GM21717 (cell line): ENCODE results near the gene CDC42BPB.

Experiments used
- ATAC-seq: cut with Tn5 transposase; IDR thresholded peaks from one replicate; pipeline ENCODE4 v1.9.1; 2021; ENCODE audit warnings: mild to moderate bottlenecking, moderate library complexity; ENCODE audit not compliant: unreplicated experiment

Gene CDC42BPB

DNA sequence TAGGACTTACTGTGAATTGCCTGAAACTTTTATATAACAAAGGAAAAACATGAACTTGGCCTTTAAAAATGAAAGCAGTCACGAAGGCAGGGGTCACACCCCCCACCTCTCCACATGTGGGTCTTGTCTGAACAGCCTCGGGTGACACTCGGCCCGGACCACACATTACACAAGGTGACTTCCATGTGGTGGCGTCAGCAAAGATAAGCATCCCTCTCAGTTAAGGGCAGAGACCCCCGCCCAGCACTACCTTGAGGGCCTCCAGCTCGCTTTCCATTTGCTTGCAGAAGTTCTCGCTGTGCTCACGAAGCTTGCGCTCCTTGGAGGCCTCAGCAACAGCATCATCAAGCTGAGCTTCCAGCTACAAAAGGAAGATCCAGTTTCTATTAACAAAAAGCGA lies 87.4 kb downstream of the CDC42BPB start:
- ATAC-seq = no peak

DNA sequence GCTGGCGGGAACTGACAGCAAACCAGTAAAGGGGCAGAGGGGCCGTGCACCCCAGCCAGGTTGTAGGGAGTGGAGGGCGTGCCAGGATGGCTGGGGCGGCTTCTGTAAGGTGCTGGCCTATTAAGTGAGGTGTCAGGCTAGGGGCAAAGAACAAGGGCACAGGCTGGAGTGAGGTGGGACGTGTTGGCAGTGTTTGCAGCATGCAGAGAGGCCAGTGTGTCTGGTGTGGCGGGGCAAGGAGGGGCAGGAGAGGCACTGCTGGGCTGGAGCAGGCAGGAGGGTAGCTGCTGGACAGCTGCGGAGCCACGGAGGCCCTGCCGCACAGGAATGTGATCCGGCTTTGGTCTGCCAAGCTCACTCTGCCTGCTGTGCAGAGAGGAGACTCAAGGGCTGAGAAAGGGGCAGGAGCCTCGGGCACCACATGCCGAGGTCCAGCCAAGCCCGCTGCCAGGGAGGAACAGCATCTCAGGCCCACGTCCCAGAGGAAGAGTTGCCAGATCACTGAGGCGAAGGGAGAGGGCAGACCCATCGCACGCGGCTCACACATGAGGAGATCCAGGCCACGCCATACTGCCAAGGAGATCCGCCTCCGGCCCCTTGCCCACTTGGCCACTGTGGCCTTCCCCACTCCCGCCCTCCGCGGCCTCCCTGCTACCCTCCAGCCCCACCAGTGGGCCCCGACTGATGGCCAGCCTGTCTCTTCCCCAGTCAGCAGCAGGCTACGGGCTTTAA lies 88.1 kb downstream of the CDC42BPB start:
- ATAC-seq = no peak

DNA sequence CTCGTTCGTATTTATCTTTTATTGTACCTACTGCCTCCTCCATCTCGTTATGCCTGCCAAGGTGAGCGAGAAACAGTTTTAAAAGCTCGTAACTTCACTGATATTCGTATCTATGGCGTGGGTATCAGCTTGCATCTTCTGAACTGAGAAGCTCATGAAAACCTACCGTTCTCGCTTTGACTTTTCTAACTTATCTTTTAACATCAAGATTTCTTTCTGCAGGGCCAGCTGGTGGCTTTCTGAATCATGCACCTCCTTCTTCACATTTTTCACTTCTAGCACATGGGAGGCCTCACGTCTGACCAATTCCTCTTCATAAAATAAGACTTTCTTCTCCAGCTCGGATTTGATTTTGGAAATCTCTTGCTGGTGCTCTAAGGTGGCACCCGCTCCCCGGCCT lies 89.0 kb downstream of the CDC42BPB start:
- no peak for ATAC-seq

DNA sequence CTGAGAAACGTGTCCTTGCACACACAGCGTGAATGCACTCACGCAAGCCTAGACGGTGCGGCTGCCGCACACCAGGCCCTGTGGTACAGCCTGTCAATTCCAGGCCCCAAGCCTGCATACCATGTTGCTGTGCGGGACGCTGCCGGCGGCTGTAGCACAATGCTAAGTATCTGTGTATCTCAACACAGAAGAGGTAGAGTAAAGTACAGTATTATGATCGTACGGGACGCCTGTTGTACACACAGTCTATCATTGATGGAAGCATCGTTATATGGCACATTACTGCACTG lies 89.9 kb downstream of the CDC42BPB start:
- no peak for ATAC-seq

DNA sequence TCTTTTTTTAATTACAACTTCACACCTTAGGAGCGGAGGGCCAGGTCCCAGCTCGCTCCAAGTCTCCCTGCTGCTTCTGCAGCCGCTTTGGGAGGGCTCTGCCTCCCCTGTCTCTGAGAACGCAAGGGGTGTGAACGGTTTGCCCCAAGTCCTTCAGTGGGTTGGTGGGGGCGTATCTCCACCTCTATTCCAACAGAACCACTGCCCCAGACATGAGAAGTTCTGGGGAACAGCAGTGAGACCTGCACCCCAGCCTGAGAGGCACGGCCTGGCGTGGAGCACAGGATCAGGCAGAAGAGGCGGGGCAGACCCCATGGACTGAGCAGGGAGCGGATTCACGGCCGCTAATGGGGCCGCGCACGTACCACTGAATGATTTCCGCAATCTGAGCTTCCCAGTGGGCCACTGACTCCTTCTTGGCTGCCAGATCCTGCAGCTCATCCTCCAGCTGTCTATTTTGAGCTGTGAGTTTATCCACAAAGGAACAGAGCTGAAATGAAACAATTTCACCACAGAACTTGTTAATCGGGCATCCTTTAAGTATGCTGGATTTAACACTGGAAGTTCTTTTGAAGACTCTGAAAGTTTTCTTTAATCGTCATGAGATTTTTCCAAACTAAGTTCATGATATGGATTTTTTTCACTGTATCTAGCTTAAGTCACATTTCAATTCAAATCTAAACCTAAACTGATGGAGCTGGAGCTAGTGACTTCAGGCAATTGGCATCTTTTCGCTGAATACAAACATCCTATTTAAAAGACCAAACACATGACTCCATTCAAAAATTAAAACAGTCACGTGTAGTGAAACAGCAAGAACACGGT lies 90.5 kb downstream of the CDC42BPB start:
- no peak for ATAC-seq

DNA sequence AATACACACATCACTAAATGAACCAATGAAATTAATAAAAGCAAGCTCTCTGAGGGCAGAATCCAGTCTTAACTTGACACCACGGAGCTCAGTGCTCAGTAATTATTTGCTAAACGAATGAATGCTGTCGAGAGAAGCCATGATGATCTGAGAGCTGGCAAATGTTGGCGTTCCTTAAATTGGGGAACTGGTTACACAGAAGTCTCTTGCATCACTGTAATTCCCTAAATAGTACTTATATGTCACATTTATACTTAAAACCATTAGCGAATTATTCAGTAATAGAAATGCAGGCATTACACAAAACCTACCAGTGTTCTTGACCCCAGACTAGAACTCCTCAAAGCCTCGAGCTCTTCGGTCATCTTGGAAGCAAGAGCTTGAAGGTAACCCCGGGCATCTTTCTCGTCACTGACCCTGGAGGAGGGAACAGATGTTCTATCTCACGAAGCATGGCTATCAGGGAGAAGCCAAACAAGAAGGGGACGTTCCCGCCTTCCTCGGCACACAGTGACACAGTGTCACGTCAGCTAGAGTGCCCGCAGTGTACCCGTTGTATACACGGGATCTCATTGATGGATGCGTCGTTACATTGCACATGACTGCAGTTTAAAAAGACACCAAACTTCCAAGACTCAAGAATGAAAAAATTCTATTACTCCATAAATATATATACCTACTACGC lies 91.2 kb downstream of the CDC42BPB start:
- ATAC-seq = no peak

DNA sequence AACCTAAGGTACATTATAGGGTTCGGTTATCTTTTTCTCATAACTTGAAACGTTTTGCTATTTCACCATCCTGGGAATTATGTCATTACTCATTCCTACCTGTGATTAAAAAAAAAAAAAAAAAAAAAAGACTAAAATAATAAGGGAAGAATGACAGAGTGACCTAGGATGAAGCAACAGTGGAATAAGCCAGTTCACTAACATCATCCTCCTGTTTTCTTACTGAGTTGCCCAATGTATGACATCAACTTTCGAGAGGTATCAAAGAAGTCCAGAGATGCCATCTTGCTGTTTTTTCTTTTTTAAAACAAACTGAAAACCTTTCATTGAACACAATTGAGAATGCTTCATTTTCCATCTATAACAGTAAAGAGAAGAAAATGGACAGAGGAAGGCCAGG lies 92.1 kb downstream of the CDC42BPB start:
- ATAC-seq = no peak

DNA sequence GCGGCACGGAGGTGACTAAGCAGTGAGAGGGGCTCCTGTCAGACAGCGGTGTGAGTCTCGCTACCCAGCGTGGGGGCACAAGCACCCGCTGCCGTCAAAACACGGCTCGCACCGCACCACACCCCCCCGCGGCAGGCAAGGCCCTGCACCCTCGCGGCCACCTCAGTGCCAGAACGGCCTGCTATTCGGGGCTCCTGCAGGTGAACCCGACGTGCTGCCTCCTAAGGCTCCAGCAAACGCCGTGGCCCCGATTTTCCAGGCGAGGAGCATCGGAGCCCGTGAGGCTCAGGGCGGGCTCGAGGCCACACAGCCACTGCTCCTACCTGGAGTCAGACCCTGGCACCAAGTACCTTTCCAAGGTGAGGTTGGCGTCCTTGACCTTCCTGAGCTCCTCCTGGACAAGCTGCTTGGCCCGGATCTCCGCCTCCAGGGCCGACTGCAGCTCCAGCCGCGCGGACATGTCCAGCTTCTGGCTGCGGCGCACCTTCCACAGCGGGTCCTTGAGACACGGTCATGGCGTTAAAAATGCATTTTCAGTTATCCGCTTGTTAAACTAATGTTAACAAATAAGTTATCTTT lies 93.1 kb downstream of the CDC42BPB start:
- no peak for ATAC-seq

DNA sequence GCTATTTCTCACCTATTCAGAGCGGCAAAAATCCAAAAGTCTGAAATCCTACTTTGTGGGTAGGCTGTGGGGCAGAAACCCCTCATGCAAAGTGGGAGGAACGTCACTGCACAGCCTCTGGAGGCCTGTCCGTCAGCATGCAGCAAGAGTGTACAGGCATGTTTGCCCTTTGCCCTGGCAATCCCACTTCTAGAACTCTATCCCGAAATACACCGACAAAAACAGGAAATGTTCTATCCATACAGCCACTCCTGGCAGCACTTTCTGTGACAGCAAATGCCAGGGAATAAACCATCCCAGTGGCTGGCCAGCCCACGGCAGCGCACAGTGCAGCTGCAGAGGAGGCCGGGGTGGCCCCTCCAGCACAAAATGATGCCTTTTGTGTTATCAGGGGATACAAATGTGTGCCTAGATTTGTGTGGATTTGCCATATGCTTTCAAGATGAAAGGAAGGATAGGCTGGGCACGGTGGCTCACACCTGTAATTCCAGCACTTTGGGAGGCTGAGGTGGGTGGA lies 95.2 kb downstream of the CDC42BPB start:
- no peak for ATAC-seq

DNA sequence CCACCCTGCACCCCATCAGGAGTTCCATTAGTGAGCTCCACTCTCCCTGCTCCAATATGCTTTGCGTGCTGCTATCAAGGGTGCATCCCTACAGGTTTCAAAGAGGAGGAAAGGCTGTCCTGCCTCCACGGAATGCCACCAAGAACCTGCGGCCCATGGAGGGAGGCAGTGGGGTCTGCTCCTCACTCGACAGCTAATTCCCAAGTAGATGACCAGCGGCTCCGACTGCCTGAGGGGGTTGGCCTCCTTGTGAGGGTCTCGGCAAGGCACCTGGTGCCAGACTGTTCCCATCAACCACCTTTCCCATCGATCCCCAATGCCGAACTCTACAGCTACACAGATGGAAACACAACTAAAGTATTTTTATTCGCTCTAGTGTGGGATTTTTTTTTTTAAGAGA lies 98.9 kb downstream of the CDC42BPB start:
- ATAC-seq = no peak

DNA sequence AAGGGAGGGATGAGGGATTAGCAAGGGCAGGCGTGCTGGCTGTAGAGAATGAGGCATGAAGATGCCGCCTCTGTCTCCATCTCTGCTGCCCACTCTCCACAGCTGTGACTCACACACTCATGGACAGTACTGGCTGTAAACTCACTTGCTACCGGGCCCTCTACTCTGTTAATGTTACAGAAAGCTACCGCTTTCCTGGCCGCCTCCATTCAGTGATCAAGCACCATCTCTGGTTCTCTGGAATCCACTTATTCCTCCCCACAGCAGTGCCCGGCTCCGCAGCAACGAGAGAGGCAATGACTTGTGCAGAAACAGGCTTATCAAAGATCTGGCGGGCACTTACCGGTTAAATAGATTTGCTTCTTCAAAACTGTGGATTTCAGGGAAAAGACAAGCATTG lies 100.1 kb downstream of the CDC42BPB start:
- no peak for ATAC-seq

DNA sequence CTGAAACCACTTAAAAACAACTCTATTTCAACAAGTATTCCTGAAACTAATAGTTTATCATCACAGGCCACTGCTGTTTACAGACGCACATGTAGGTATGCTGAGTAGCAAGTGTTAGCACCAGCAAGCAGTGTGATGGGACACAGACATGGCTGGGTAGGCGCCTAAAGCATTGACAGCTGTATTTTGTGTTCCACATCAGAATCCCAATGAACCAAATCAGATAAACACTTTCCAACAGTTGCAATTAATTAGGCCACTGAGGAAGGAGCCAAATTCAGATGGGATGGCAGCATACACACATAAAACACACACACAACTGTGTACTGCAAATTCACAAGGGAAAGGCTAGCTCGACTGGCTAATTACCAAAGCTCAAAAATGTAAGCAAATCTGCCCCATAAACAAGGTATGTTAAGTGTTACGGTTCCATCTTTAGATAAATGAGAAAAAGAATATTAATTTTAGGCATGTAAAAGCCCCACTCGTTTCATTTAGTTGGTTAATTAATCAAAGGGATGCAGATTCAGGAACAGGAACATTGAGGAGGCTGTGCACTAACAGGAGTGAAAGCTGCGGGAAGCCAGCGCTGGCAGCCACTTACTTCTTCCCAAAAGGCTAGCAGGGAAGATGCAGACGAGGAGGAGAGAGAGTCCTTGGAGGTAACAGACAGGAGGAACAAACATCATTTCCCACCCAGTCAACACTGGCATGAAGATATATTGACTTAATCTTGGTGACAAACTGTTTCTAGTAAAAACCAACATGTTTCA lies 101.5 kb downstream of the CDC42BPB start:
- no peak for ATAC-seq

DNA sequence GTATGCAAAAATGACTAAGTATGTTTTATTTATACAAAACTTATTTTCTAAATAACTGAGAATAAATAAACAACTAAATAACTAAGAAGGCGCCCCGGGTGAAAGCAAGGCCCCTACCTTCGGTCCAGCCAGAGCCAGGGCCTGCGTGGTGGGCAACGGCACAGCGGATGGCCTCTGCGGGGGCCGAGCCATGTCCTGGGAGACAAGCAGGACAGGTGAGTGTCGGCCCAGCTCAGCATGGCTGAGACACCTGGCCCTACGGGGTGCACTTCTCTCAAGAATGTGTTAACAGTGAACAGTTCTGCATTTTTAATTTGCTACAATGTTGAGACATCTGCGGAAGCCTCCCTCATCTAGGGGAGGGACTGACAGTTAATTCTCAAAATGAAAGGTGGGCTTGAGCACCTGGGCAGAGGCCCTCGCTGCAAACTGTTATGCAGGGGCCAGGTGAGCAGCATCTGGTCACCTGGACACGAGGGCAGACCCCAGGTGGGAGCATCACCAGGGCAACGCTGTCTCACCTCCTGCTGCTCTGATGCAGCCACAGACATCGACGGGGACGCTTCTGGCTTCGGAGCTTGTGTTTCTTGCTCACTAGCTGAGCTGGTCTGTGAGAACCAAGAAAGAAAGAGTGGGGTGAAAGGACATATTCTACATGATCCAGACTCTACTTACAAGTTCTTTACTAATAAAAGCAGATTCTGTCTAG lies 103.1 kb downstream of the CDC42BPB start:
- no peak for ATAC-seq

DNA sequence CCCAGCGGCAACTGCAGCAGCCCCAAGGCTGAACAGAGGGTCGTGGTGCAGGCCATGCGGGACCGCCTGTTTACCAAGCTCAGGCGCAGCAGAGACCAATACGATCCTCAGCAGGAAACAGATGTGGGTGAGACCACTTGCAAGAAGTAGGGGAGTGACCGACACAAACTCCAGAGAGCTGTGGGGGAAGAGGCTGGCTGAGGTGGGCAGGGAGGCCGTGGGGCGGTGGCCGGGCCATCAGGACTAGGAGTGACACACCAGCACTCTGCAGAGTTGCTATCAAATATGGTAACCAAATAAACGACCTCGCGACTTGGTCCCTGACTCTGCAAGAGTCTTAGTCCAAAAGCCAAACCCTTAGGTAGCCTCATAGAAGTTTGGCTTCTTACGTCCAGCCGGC lies 104.2 kb downstream of the CDC42BPB start:
- no peak for ATAC-seq

DNA sequence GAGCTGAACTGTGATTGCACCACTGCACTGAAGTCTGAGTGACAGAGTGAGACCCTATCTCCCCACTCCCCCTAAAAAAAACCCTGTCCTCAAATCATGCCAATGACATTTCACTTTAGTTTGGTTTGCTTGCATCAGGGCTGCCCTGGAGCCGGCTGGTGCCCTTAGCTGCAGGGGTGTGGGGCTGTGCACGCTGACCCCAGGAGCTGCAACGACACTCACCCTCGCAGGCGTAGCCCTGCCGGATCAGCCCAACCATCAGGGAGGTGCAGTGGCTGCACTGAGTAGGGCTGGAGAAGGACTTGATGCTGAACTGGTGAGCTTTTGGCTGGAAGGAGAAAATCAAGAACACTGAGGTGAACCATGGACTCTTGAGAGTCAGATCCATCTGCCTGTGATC lies 105.1 kb downstream of the CDC42BPB start:
- ATAC-seq = no peak

DNA sequence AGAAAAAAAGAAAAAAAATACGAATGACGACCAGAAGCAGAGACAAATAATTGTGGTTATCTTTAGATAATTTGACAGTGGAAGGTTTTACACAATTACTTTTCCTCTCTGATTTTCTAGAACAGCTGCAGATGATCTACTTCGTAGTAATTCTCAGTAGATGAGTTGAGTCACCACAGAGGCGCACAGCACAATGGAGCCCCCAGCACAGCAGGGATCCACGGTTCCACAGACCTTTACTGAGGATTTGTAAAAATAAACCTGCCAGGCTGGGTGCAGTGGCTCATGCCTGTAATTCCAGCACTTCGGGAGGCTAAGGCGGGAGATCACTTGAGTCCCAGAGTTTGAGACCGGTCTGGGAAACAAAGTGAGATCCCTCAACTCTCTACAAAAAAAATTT lies 105.5 kb downstream of the CDC42BPB start:
- ATAC-seq = no peak

DNA sequence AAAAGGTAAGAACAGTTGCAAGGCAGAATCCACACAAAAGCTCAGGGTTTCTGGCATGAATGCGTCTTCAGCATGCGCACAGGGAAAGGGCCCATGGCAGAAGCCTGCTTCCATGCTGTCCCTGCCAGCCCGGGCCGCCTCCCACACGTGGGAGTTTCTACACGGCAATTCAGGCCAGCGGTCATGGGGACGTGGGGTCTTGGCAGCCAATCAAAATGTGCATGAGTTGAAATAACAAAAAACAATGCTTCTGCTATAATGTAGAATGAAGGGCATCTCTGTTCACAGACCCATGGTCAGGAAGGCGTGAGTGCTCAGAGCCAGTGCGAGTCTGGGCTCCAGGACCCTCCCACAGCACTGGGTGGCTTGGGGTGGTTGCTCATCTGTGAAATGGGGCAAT lies 106.3 kb downstream of the CDC42BPB start:
- no peak for ATAC-seq

DNA sequence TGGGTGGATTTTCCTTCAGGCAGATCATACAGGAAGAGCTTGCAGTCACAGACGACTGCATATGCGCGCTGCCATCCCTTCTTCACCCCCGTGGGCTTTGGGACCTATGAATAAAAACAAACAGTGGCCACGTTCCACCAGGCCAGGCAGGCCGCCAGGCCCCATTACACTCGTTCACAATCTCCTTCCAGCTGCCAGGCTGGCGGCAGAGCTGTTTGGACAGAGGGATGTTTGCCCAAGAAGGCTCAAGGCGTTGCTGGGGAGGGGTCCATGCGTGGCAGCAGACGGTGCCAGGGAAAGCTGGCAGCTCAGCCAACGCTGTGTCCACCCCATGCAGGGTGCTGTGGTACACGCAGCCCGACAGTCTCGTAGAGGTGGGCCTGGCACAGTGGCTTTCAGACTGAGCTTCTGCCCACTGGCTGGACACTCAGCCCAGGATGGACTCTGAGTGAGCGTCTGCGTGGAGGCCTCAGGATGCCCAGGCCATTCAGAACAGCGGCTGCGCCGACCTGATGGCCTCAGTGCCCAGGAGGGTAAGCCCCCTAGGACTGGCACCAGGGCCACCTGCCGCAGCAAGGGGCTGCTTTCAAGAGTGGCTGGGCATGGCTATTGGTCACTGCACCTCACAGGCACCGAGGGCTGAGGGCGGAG lies 107.4 kb downstream of the CDC42BPB start:
- ATAC-seq = no peak

DNA sequence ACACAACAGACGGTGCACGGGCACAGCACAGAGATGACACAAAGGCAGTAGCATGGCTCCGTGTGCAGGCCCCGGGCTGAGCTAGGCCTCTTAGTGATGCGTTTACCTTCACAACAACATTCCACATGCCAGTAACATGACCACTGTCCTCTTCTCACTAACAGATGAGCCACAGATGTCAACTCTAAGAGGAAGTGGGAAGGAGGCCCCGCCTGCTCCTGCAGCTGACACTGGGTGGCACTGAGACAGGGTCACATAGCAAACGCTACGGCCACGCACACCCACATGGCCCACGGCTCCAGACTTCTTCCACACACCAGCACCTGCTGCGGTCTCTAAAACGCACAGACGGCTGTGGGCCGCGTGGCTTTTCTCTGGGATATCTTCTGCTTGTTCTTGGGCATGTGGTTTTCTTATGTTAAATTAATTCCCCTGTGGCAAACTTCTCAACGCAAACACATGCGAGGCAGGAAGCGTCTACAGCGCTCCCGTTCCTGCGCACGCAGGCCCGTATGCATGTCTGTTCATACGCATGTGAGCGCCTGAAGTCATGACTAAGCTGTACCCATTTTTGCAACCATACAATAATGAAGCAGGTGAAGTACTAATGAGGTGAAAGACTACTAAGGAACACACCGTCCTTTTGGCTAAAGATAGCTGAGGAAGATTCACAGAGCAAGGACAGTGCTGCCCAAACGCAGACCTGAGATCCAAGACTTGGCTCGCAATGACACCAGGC lies 108.1 kb downstream of the CDC42BPB start:
- peak; percentile 51 for ATAC-seq
